GM18505 (cell line): ENCODE measurements around the gene VSNL1.
A peak's percentile ranks its signal among the peaks of the same experiment; 100 is the strongest.

Experiments
- ATAC-seq: cut with Tn5 transposase; IDR thresholded peaks from one replicate; pipeline ENCODE4 v1.9.1; 2021; ENCODE audit not compliant: unreplicated experiment
- POLR2A ChIP-seq: IDR thresholded peaks from 4 replicates; pipeline ENCODE4 v1.6.1; 2011; ENCODE audit warnings: borderline replicate concordance; ENCODE audit not compliant: insufficient read depth, insufficient read length; ENCODE audit errors: extremely low read depth

Gene VSNL1

GRCh38 chr2:17540093-17540812 lies at the start of gene VSNL1:
TSS of gene VSNL1 (plus strand) at chr2:17540696. CDS start at chr2:17592075, 51,379 bp downstream.
- TF ChIP-seq POLR2A: no peak
- no peak for ATAC-seq

- ATAC-seq: no peak
- TF ChIP-seq POLR2A: no peak
Measured at GRCh38 chr2:17495590-17495989, 44.9 kb upstream of the VSNL1 start.

DNA sequence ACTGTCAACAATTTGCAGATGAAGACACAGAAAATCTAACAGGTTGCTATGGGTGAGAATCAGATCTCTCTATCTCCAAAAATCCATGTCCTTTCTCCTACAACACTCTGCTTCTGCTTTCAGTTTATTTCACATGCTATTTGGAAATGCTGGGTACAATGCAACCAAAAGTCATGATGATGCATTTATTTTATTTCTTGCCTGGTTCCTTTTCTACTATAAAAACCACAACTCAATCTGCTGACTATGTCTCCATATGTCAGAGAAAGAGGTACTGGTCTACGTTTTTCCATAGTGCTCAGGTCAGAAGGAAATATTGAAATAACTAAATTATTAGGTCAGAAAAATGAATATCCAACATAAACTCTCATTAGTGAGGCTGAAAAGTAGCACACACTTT lies 42.8 kb upstream of the VSNL1 start:
- no peak for TF ChIP-seq POLR2A
- ATAC-seq: no peak

DNA sequence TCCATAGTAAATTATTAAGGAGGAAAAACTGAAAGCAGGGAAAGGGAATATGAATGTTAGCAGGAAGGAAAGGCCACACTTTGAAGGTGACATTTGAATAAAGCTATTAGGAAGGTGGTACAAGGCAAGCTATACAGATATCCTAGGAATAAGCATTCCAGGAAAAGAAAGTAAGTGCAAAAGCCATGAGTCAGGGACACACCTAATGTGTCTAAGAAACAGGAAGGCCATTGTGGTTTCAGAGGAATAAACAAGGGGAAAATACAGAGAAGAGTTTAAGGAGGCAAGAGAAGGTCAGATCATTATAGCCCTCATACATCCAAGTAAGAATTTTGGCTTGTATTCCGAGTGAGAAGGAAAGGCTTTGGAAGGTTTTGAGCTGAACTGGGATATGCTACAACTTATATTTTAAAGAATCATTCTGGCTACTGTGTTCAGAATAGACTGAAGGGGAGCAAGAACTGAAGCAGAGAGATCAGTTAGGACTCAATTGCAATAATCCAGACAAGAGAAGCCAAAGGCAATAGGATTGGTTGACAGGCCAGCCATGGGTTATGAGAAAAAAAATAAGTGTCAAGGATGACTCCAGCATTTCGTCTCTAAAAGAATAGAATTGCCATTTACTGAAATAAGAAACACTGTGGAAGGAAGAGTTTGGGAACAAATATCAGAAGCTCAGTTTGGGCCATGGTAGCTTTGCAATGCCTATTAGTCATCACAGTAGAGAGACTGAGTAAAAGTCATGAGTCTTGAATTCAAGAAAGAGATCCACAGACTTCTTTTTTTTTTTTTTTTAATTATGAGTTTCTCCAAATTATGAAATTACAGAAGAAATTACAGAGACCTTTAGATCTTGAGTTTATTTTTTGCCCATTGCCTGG lies 33.5 kb upstream of the VSNL1 start:
- no peak for ATAC-seq
- no peak for TF ChIP-seq POLR2A

GRCh38 chr2:17515652-17516051 lies 24.8 kb upstream of the VSNL1 start:
- ATAC-seq: peak; percentile 36
- no peak for TF ChIP-seq POLR2A

GRCh38 chr2:17517481-17518211 lies 22.9 kb upstream of the VSNL1 start:
- TF ChIP-seq POLR2A: no peak
- peak; percentile 34 for ATAC-seq

- ATAC-seq: peak; percentile 84
- TF ChIP-seq POLR2A: no peak
Measured at GRCh38 chr2:17518212-17519154, 22.0 kb upstream of the VSNL1 start, which contains the start of gene RAD51AP2. TSS of gene RAD51AP2 (minus strand) at chr2:17518440. CDS start at chr2:17518415, 25 bp downstream.

GRCh38 chr2:17519486-17519885 lies 21.0 kb upstream of the VSNL1 start:
- no peak for TF ChIP-seq POLR2A
- no peak for ATAC-seq

- no peak for TF ChIP-seq POLR2A
- no peak for ATAC-seq
Measured at GRCh38 chr2:17520761-17521160, 19.7 kb upstream of the VSNL1 start.

- no peak for TF ChIP-seq POLR2A
Measured at GRCh38 chr2:17521621-17522020, 18.9 kb upstream of the VSNL1 start.

GRCh38 chr2:17522303-17522702 lies 18.2 kb upstream of the VSNL1 start:
- no peak for TF ChIP-seq POLR2A
- ATAC-seq: no peak

More at GRCh38 chr2:17521621-17522020, 18.9 kb upstream of the VSNL1 start:
- no peak for ATAC-seq

DNA sequence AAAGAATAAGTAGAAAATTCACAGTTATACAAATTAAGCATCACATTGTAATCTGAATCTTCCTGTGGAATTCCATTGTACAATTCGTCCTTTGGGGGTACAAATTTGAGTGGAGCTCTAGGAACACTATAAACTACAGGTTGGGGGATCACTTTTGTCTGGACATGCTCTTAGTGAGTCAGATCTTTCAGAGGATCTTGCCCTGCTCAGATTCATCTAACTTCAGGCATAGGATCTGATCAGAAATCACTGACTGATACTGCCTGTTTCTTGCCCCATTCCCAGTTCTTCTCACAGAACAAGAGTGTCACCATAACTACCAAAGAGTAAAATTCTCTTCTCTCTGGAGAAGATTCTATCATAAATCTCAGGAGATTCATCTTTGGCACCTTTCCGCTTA lies 10.7 kb upstream of the VSNL1 start:
- no peak for ATAC-seq
- TF ChIP-seq POLR2A: no peak
